Measurements from ENCODE around the gene PTPA.

PTPA gene

GRCh38 chr9:129102095-129102525 is 9.1 kb upstream of the PTPA start:
- 91% methylated on average over 13 of the region's 13 CpGs for WGBS

GRCh38 chr9:129102791-129103594 is 8.2 kb upstream of the PTPA start:
- Histone ChIP-seq H3K36me3 (ENCODE audit: insufficient read depth, low read length) (no peaks in the 10 kb centered on the region), H3K9ac (ENCODE audit: low read depth, low read length) (no peak overlapping the region), H3K27ac (ENCODE audit: low read depth, low read length) (no peak overlapping the region), H3K27me3 (ENCODE audit: insufficient read depth, low read length) (peaks cover 2% of the 10 kb centered on the region; the same call in 1 of the 2 replicates), H3K4me3 (ENCODE audit: low read length) (no peak overlapping the region), H3K9me3 (ENCODE audit: insufficient read depth, low read depth, low read length) (no peaks in the 10 kb centered on the region), H3K4me1 (ENCODE audit: insufficient read depth, low read length) (0 out of 2 replicates have a peak, but pooled peaks cover 2% of the 10 kb centered on the region)
- WGBS: 50% methylated on average over 14 of the region's 14 CpGs

More at GRCh38 chr9:129102095-129102525, 9.1 kb upstream of the PTPA start:
- Histone ChIP-seq H3K9me3 (ENCODE audit: insufficient read depth, low read depth, low read length) (no peaks in the 10 kb centered on the region), H3K9ac (ENCODE audit: low read depth, low read length) (no peak overlapping the region), H3K27me3 (ENCODE audit: insufficient read depth, low read length) (0 out of 2 replicates have a peak, but pooled peaks cover 2% of the 10 kb centered on the region), H3K4me3 (ENCODE audit: low read length) (no peak overlapping the region), H3K36me3 (ENCODE audit: insufficient read depth, low read length) (no peaks in the 10 kb centered on the region), H3K4me1 (ENCODE audit: insufficient read depth, low read length) (0 out of 2 replicates have a peak, but pooled peaks cover 2% of the 10 kb centered on the region), H3K27ac (ENCODE audit: low read depth, low read length) (no peak overlapping the region)

- 88% methylated on average over 4 of the region's 4 CpGs for whole genome bisulfite sequencing
- Histone ChIP-seq H3K4me1 (ENCODE audit: insufficient read depth, low read length) (0 out of 2 replicates have a peak, but pooled peaks cover 2% of the 10 kb centered on the region), H3K4me3 (ENCODE audit: low read length) (no peak overlapping the region), H3K27me3 (ENCODE audit: insufficient read depth, low read length) (peaks cover 5% of the 10 kb centered on the region), H3K36me3 (ENCODE audit: insufficient read depth, low read length) (no peaks in the 10 kb centered on the region), H3K9me3 (ENCODE audit: insufficient read depth, low read depth, low read length) (no peaks in the 10 kb centered on the region), H3K9ac (ENCODE audit: low read depth, low read length) (no peak overlapping the region), H3K27ac (ENCODE audit: low read depth, low read length) (no peak overlapping the region)
These were observed 7.6 kb upstream of the PTPA start for GRCh38 chr9:129103595-129103965.

GRCh38 chr9:129104051-129104450 is 7.2 kb upstream of the PTPA start:
- H3K9ac ChIP-seq (ENCODE audit: low read depth, low read length): no peak overlapping the region
- H3K9me3 ChIP-seq (ENCODE audit: insufficient read depth, low read depth, low read length): no peaks in the 10 kb centered on the region
- 0 out of 2 replicates have a peak, but pooled peaks cover 2% of the 10 kb centered on the region for H3K4me1 ChIP-seq (ENCODE audit: insufficient read depth, low read length)
- peaks cover 10% of the 10 kb centered on the region for H3K27me3 ChIP-seq (ENCODE audit: insufficient read depth, low read length)
- no peak overlapping the region for H3K27ac ChIP-seq (ENCODE audit: low read depth, low read length)
- whole genome bisulfite sequencing: 93% methylated on average over 11 of the region's 11 CpGs
- H3K36me3 ChIP-seq (ENCODE audit: insufficient read depth, low read length): no peaks in the 10 kb centered on the region
- no peak overlapping the region for H3K4me3 ChIP-seq (ENCODE audit: low read length)

GRCh38 chr9:129105857-129106694 is 5.1 kb upstream of the PTPA start:
- Histone ChIP-seq H3K9me3 (ENCODE audit: insufficient read depth, low read depth, low read length) (no peaks in the 10 kb centered on the region), H3K9ac (ENCODE audit: low read depth, low read length) (no peak overlapping the region)
- 93% methylated on average over 17 of the region's 17 CpGs for WGBS

GRCh38 chr9:129107651-129108050 is 3.6 kb upstream of the PTPA start:
- no peak overlapping the region for H3K27ac ChIP-seq (ENCODE audit: low read depth, low read length)
- peaks cover 21% of the 10 kb centered on the region for H3K27me3 ChIP-seq (ENCODE audit: insufficient read depth, low read length)
- 0 out of 2 replicates have a peak, but pooled peaks cover 5% of the 10 kb centered on the region for H3K4me1 ChIP-seq (ENCODE audit: insufficient read depth, low read length)
- no peaks in the 10 kb centered on the region for H3K9me3 ChIP-seq (ENCODE audit: insufficient read depth, low read depth, low read length)
- no peaks in the 10 kb centered on the region for H3K36me3 ChIP-seq (ENCODE audit: insufficient read depth, low read length)
- 92% methylated on average over 13 of the region's 13 CpGs for WGBS
- H3K4me3 ChIP-seq (ENCODE audit: low read length): no peak overlapping the region
- no peak overlapping the region for H3K9ac ChIP-seq (ENCODE audit: low read depth, low read length)

More at GRCh38 chr9:129105857-129106694, 5.1 kb upstream of the PTPA start:
- Histone ChIP-seq H3K36me3 (ENCODE audit: insufficient read depth, low read length) (no peaks in the 10 kb centered on the region), H3K4me3 (ENCODE audit: low read length) (no peak overlapping the region), H3K27me3 (ENCODE audit: insufficient read depth, low read length) (peaks cover 21% of the 10 kb centered on the region), H3K4me1 (ENCODE audit: insufficient read depth, low read length) (0 out of 2 replicates have a peak, but pooled peaks cover 2% of the 10 kb centered on the region), H3K27ac (ENCODE audit: low read depth, low read length) (no peak overlapping the region)

- Histone ChIP-seq H3K4me1 (ENCODE audit: insufficient read depth, low read length) (0 out of 2 replicates have a peak, but pooled peaks cover 3% of the 10 kb centered on the region), H3K36me3 (ENCODE audit: insufficient read depth, low read length) (no peaks in the 10 kb centered on the region), H3K9ac (ENCODE audit: low read depth, low read length) (no peak overlapping the region), H3K27ac (ENCODE audit: low read depth, low read length) (no peak overlapping the region), H3K27me3 (ENCODE audit: insufficient read depth, low read length) (peaks cover 21% of the 10 kb centered on the region), H3K4me3 (ENCODE audit: low read length) (no peak overlapping the region), H3K9me3 (ENCODE audit: insufficient read depth, low read depth, low read length) (no peaks in the 10 kb centered on the region)
- 91% methylated on average over 13 of the region's 13 CpGs for WGBS
These were observed 3.0 kb upstream of the PTPA start for GRCh38 chr9:129108083-129108804.

- Histone ChIP-seq H3K9me3 (ENCODE audit: insufficient read depth, low read depth, low read length) (no peaks in the 10 kb centered on the region), H3K4me3 (ENCODE audit: low read length) (no peak overlapping the region), H3K36me3 (ENCODE audit: insufficient read depth, low read length) (no peaks in the 10 kb centered on the region), H3K9ac (ENCODE audit: low read depth, low read length) (no peak overlapping the region), H3K4me1 (ENCODE audit: insufficient read depth, low read length) (0 out of 2 replicates have a peak, but pooled peaks cover 3% of the 10 kb centered on the region), H3K27ac (ENCODE audit: low read depth, low read length) (no peak overlapping the region), H3K27me3 (ENCODE audit: insufficient read depth, low read length) (peaks cover 21% of the 10 kb centered on the region)
- 92% methylated on average over 10 of the region's 10 CpGs for WGBS
These were observed 2.2 kb upstream of the PTPA start for GRCh38 chr9:129108805-129109536.

GRCh38 chr9:129109537-129109903 is 1.7 kb upstream of the PTPA start:
- H3K4me3 ChIP-seq (ENCODE audit: low read length): no peak overlapping the region
- H3K9ac ChIP-seq (ENCODE audit: low read depth, low read length): no peak overlapping the region
- H3K4me1 ChIP-seq (ENCODE audit: insufficient read depth, low read length): 0 out of 2 replicates have a peak, but pooled peaks cover 3% of the 10 kb centered on the region
- H3K27ac ChIP-seq (ENCODE audit: low read depth, low read length): no peak overlapping the region
- no peaks in the 10 kb centered on the region for H3K36me3 ChIP-seq (ENCODE audit: insufficient read depth, low read length)
- WGBS: 80% methylated on average over 7 of the region's 7 CpGs
- peaks cover 21% of the 10 kb centered on the region for H3K27me3 ChIP-seq (ENCODE audit: insufficient read depth, low read length)
- H3K9me3 ChIP-seq (ENCODE audit: insufficient read depth, low read depth, low read length): no peaks in the 10 kb centered on the region
